Osteoblast (primary cell): ENCODE results near the gene PRKAG2. TPM values are rescaled to one million over a fixed set of nuclear protein-coding genes. Genes with fewer than 3 reads are reported as not detected.

Experiments used
- DNase-seq: peaks from one replicate; pipeline ENCODE4 v3.0.0; 2011; ENCODE audit warnings: low spot score, mixed read lengths; ENCODE audit not compliant: insufficient read length; ENCODE audit errors: missing footprints
- H2AFZ ChIP-seq: 2 replicates; pipeline ENCODE4 v1.6.0; 2011; ENCODE audit warnings: mild to moderate bottlenecking, low read length
- H3K27ac ChIP-seq: 2 replicates; pipeline ENCODE4 v1.5.1; 2011; ENCODE audit warnings: mild to moderate bottlenecking, low read depth, low read length, moderate library complexity
- H3K27me3 ChIP-seq: 2 replicates; pipeline ENCODE4 v1.6.0; 2012; ENCODE audit warnings: mild to moderate bottlenecking, control low read depth, inconsistent platforms, low read length, moderate library complexity; ENCODE audit not compliant: insufficient read depth
- H3K36me3 ChIP-seq: 2 replicates; pipeline ENCODE4 v1.5.1; 2011; ENCODE audit warnings: mild to moderate bottlenecking, low read length, control low read depth, moderate library complexity; ENCODE audit not compliant: insufficient read depth
- H3K4me1 ChIP-seq: 2 replicates; pipeline ENCODE4 v1.5.1; 2011; ENCODE audit warnings: mild to moderate bottlenecking, low read length, control low read depth, moderate library complexity; ENCODE audit not compliant: insufficient read depth
- H3K4me2 ChIP-seq: 2 replicates; pipeline ENCODE4 v1.6.0; 2011; ENCODE audit warnings: mild to moderate bottlenecking, low read length; ENCODE audit not compliant: insufficient read depth
- H3K4me3 ChIP-seq: fragments of 200-600 bp; sonication (generic); 3 replicates; pipeline ENCODE4 v1.5.1; 2012; ENCODE audit warnings: mild to moderate bottlenecking, low read length, inconsistent platforms; ENCODE audit not compliant: insufficient read depth
- H3K79me2 ChIP-seq: 2 replicates; pipeline ENCODE4 v1.6.0; 2012; ENCODE audit warnings: mild to moderate bottlenecking, low read length, control low read depth, inconsistent platforms; ENCODE audit not compliant: insufficient read depth
- H3K9me3 ChIP-seq: 2 replicates; pipeline ENCODE4 v1.5.1; 2011; ENCODE audit warnings: low read depth, low read length, control low read depth
- H4K20me1 ChIP-seq: 2 replicates; pipeline ENCODE4 v1.6.0; 2012; ENCODE audit warnings: mild to moderate bottlenecking, low read length, control low read depth; ENCODE audit not compliant: insufficient read depth
- total RNA-seq: library from RNA; depleted of rRNA; stranded (reverse); fragments of >200 nt; gene quantifications from 2 replicates; pipeline ENCODE4 v1.2.3, GENCODE V29; 2012
- TF ChIP-seq, protein P1 (sequence below): IDR thresholded peaks from 2 replicates; pipeline ENCODE4 v1.5.1; 2011; ENCODE audit warnings: mild to moderate bottlenecking, low read depth, low read length, moderate library complexity; ENCODE audit errors: extremely low read depth

The PRKAG2 gene
- total RNA-seq, 1 donor = 20.6 TPM

DNA sequence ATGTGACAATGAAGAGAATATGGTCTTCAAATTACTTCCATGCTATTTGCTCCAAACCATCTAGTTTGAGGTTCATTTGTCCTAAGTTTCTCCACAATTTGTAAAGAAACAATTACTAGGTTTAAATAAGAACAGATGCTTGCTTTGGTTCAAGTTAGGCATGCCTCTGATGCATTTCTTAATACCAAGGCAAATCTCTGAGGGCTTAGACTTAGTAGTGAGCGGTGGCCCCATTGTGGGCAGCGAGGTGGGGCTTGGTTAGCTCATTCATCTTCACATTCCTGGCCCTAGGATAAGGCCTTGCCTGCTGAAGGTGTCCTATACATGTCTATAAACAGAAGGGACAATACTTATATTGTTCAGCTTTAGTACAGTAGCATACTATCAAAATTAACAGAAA, 304.8 kb downstream of the PRKAG2 start:
- Histone ChIP-seq H3K4me3 (no peak overlapping the region), H2AFZ (no peak overlapping the region), H3K27ac (no peak overlapping the region), H3K4me1 (peaks cover 3% of the 10 kb centered on the region), H4K20me1 (no peaks in the 10 kb centered on the region), H3K4me2 (no peak overlapping the region), H3K36me3 (peaks cover 17% of the 10 kb centered on the region), H3K27me3 (no peaks in the 10 kb centered on the region), H3K79me2 (peaks cover 4% of the 10 kb centered on the region), H3K9me3 (no peaks in the 10 kb centered on the region)
- TF ChIP-seq, protein P1, sequence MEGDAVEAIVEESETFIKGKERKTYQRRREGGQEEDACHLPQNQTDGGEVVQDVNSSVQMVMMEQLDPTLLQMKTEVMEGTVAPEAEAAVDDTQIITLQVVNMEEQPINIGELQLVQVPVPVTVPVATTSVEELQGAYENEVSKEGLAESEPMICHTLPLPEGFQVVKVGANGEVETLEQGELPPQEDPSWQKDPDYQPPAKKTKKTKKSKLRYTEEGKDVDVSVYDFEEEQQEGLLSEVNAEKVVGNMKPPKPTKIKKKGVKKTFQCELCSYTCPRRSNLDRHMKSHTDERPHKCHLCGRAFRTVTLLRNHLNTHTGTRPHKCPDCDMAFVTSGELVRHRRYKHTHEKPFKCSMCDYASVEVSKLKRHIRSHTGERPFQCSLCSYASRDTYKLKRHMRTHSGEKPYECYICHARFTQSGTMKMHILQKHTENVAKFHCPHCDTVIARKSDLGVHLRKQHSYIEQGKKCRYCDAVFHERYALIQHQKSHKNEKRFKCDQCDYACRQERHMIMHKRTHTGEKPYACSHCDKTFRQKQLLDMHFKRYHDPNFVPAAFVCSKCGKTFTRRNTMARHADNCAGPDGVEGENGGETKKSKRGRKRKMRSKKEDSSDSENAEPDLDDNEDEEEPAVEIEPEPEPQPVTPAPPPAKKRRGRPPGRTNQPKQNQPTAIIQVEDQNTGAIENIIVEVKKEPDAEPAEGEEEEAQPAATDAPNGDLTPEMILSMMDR = no peak
- DNase-seq = no peak

DNA sequence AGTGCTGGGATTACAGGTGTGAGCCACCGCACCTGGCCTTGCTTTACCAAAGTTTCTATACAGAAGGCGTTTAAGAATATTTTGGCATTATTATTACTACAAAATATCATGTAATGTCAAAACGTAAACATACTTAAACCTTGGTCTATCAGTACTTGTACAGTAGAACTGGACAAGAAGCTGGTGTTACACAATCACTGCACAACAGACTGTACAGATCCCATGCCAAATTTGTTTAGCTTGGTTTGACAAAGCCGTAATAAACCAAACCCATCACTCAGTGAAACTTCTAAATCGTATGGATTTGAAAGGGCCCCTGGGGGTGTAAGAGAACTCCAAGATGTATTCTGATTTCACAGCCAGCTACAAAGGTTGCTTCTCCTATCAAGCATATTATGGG, 305.4 kb downstream of the PRKAG2 start:
- Histone ChIP-seq H3K9me3 (no peaks in the 10 kb centered on the region), H3K27me3 (no peaks in the 10 kb centered on the region), H3K4me3 (no peak overlapping the region), H3K79me2 (peaks cover 4% of the 10 kb centered on the region), H3K4me1 (peaks cover 3% of the 10 kb centered on the region), H3K4me2 (no peak overlapping the region), H2AFZ (no peak overlapping the region), H4K20me1 (no peaks in the 10 kb centered on the region), H3K27ac (no peak overlapping the region), H3K36me3 (peaks cover 17% of the 10 kb centered on the region)
- TF ChIP-seq, protein P1 = no peak
- DNase-seq = no peak

DNA sequence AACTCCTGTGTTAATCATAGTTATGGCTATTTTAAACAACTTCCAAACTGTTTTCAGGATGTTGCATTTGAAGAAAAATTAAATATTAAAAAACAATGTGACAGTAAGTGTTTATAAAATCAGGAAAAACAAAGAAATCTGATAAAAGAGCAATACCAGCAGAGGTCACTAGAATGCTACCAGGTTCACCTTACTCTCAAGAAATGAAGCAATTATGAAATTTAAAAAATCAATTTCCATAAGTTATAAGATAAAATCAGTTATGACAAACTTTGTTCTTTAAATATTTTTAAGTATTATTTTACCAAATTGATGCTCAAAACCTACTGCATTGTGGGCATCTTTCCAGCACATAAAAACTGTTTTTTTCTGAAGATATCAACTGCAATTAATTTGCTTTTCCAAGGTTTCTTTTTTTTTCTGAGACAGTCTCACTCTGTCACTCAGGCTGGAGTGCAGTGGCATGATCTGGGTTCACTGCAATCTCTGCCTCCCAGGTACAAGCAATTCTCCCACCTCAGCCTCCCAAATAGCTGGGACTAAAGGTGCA, 306.5 kb downstream of the PRKAG2 start:
- Histone ChIP-seq H3K9me3 (no peaks in the 10 kb centered on the region), H3K27me3 (no peaks in the 10 kb centered on the region), H2AFZ (no peak overlapping the region), H3K4me1 (peaks cover 3% of the 10 kb centered on the region), H3K27ac (no peak overlapping the region), H4K20me1 (no peaks in the 10 kb centered on the region), H3K4me3 (no peak overlapping the region), H3K79me2 (peaks cover 3% of the 10 kb centered on the region), H3K4me2 (no peak overlapping the region), H3K36me3 (peaks cover 16% of the 10 kb centered on the region)
- TF ChIP-seq, protein P1 = peak; percentile 67
- no peak for DNase-seq

DNA sequence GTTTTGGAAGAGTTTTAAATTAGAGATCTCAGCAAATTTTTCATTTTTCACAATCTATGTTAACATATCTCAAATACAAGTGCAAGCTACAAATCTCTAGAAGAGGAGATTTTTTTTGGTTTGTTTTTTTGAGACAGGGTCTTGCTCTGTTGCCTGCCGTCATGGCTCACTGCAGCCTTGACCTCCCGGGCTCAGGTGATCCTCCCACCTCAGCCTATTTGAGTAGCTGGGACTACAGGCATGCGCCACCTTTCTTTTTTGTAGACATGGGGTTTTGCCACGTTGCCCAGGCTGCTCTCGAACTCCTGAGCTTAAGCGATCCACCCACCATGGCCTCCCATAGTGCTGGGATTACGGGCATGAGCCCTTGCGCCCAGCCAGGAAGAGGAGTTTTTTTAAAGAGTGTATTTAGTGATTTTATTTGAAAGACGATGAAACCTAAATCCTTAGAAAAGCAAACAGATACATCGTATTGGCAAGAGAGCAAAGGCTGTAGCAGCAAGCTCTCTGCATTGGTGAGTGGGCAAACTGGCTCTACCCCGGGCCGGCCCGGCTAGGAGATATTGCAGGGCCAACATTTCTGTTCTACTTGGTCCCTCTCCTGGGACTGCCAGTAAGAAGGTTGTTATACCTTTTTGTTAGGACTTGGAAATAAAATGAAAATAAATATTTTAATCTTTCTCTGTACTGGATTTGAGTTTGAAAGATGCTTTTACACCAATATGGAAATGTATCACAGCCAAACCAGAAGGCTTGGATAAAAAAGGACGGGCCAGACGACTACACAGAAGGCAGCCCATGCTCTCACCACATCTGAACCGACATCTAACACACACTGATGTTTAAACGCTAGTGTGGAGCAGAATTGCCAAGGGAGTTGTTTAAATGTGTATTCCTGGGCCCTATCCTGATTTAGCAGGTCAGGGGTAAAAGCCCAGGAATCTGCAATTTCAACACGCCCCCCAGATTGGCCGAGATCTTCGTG, 307.7 kb downstream of the PRKAG2 start:
- no peak for DNase-seq
- no peaks in the 10 kb centered on the region for H3K27me3 ChIP-seq
- no peak overlapping the region for H3K4me2 ChIP-seq
- H3K4me3 ChIP-seq = no peak overlapping the region
- no peak overlapping the region for H3K27ac ChIP-seq
- TF ChIP-seq, protein P1 = no peak
- peaks cover 3% of the 10 kb centered on the region for H3K4me1 ChIP-seq
- no peaks in the 10 kb centered on the region for H3K79me2 ChIP-seq
- H3K9me3 ChIP-seq = no peaks in the 10 kb centered on the region
- no peaks in the 10 kb centered on the region for H4K20me1 ChIP-seq
- no peak overlapping the region for H2AFZ ChIP-seq
- peaks cover 19% of the 10 kb centered on the region for H3K36me3 ChIP-seq
